SK-N-SH (cell line): ENCODE measurements around the gene CLEC3A. TPM values are rescaled to one million over a fixed set of nuclear protein-coding genes. Genes with fewer than 3 reads are reported as not detected.

Source experiments
- CTCF ChIA-PET: fragments of 300-600, 350-600 bp; formaldehyde crosslinking; extraction: SDS; loops from one replicate; lab custom pipeline; 2021; lab: Yijun Ruan, JAX
- POLR2A ChIA-PET: fragments of 350-600 bp; sonication (Branson Sonifier 250); formaldehyde crosslinking; extraction: SDS; loops from one replicate; lab custom pipeline; 2020; ENCODE audit warnings: antibody characterized with exemption, inconsistent platforms; lab: Yijun Ruan, JAX
- DNase-seq: peaks from one replicate; pipeline ENCODE4 v3.0.0; 2012
- H2AFZ ChIP-seq: fragments of 200-600 bp; sonication (generic); 2 replicates; pipeline ENCODE4 v1.8.1; 2016; ENCODE audit warnings: antibody characterized with exemption, mild to moderate bottlenecking, low read depth
- H3F3A ChIP-seq: fragments of 200-600 bp; sonication (generic); replicated peaks from 2 replicates; pipeline ENCODE3; 2016; ENCODE audit warnings: antibody characterized with exemption, mild to moderate bottlenecking; ENCODE audit not compliant: insufficient read depth
- H3K27ac ChIP-seq, 2 experiments: fragments of 200-500 bp in 1 of 2; fragments of 200-600 bp in 1 of 2; sonication (Bioruptor generic) in 1 of 2; sonication (generic), shearing (Covaris generic) in 1 of 2; 2 replicates each; pipeline versions ENCODE4 v1.5.1 to v1.6.1; 2014 to 2016; ENCODE audit warnings: low read depth in 2 of 2, inconsistent platforms in 1 of 2, low read length in 1 of 2, mild to moderate bottlenecking in 1 of 2, mixed read lengths in 1 of 2
- H3K27me3 ChIP-seq: fragments of 200-600 bp; sonication (generic), shearing (Covaris generic); 2 replicates; pipeline ENCODE4 v1.6.1; 2016; ENCODE audit warnings: mixed run types; ENCODE audit not compliant: insufficient read depth
- H3K36me3 ChIP-seq, 2 experiments: fragments of 200-500 bp in 1 of 2; fragments of 200-600 bp in 1 of 2; sonication (Bioruptor generic) in 1 of 2; sonication (generic) in 1 of 2; replicated peaks in 1 of 2; 2 replicates each; pipeline versions ENCODE3 to v1.5.1; 2014 to 2016; ENCODE audit warnings: low read length in 1 of 2, mild to moderate bottlenecking in 1 of 2; ENCODE audit not compliant: insufficient read depth in 2 of 2, control insufficient read depth in 1 of 2
- H3K4me1 ChIP-seq, 2 experiments: fragments of 200-500 bp in 1 of 2; fragments of 200-600 bp in 1 of 2; sonication (Bioruptor generic) in 1 of 2; sonication (generic), shearing (Covaris generic) in 1 of 2; 2 replicates each; pipeline versions ENCODE4 v1.5.1 to v1.6.1; 2014 to 2016; ENCODE audit warnings: low read depth in 1 of 2, low read length in 1 of 2, mixed run types in 1 of 2; ENCODE audit not compliant: insufficient read depth in 2 of 2, control insufficient read depth in 1 of 2
- H3K4me2 ChIP-seq: fragments of 200-600 bp; sonication (generic), shearing (Covaris generic); 2 replicates; pipeline ENCODE4 v1.6.1; 2017; ENCODE audit warnings: mixed run types
- H3K4me3 ChIP-seq, 2 experiments: fragments of 200-500 bp in 1 of 2; fragments of 200-600 bp in 1 of 2; sonication (Bioruptor generic) in 1 of 2; sonication (generic), shearing (Covaris generic) in 1 of 2; 2 replicates each; pipeline versions ENCODE4 v1.5.1 to v1.8.1; 2014 to 2016; ENCODE audit warnings: low read depth in 2 of 2, inconsistent platforms in 1 of 2, low read length in 1 of 2, mild to moderate bottlenecking in 1 of 2, mixed read lengths in 1 of 2, moderate library complexity in 1 of 2
- H3K79me2 ChIP-seq: fragments of 200-600 bp; sonication (generic); 2 replicates; pipeline ENCODE4 v1.8.1; 2017; ENCODE audit warnings: mild to moderate bottlenecking; ENCODE audit not compliant: insufficient read depth
- H3K9ac ChIP-seq: fragments of 200-600 bp; sonication (generic); 2 replicates; pipeline ENCODE4 v1.6.1; 2017; ENCODE audit warnings: mixed run types
- H3K9me2 ChIP-seq: fragments of 200-600 bp; sonication (generic); 2 replicates; pipeline ENCODE4 v1.6.1; 2017; ENCODE audit warnings: mixed run types
- H3K9me3 ChIP-seq: fragments of 200-600 bp; sonication (generic); 2 replicates; pipeline ENCODE4 v1.6.1; 2017; ENCODE audit warnings: mixed run types, mild to moderate bottlenecking, moderate library complexity
- H4K20me1 ChIP-seq: fragments of 200-600 bp; sonication (generic); 2 replicates; pipeline ENCODE4 v1.6.1; 2017; ENCODE audit warnings: mild to moderate bottlenecking, mixed run types; ENCODE audit not compliant: insufficient read depth
- ELF1 ChIP-seq: IDR thresholded peaks from 2 replicates; pipeline ENCODE4 v1.4.0; 2012
- EP300 ChIP-seq, 2 experiments: IDR thresholded peaks; 2 replicates each; pipeline versions ENCODE4 v1.4.0 to v1.6.1; 2012; ENCODE audit warnings: borderline replicate concordance in 1 of 2, low read depth in 1 of 2, low read length in 1 of 2
- EZH2phosphoT487 ChIP-seq: fragments of 200-600 bp; sonication (generic); IDR thresholded peaks from 2 replicates; pipeline ENCODE4 v1.6.1; 2017; ENCODE audit warnings: low read depth, mixed run types, mild to moderate bottlenecking, antibody characterized with exemption, moderate library complexity, borderline replicate concordance
- FOXM1 ChIP-seq: IDR thresholded peaks from 2 replicates; pipeline ENCODE4 v1.4.0; 2012; ENCODE audit warnings: low read depth, mild to moderate bottlenecking
- GABPA ChIP-seq: IDR thresholded peaks from 2 replicates; pipeline ENCODE4 v1.4.0; 2012; ENCODE audit warnings: low read depth, mild to moderate bottlenecking
- GATA2 ChIP-seq: sonication (generic); formaldehyde crosslinking; IDR thresholded peaks from 2 replicates; pipeline ENCODE4 v1.5.0; 2020; ENCODE audit warnings: mild to moderate bottlenecking, missing genetic modification reagents
- IRF3 ChIP-seq: fragments of 150-350 bp; IDR thresholded peaks from 2 replicates; pipeline ENCODE4 v1.6.1; 2016; ENCODE audit warnings: mild to moderate bottlenecking, low read depth, low read length
- JUND ChIP-seq: IDR thresholded peaks from 2 replicates; pipeline ENCODE4 v1.4.0; 2012
- MEF2A ChIP-seq: IDR thresholded peaks from 2 replicates; pipeline ENCODE4 v1.4.0; 2012; ENCODE audit warnings: low read depth, borderline replicate concordance
- MXI1 ChIP-seq: IDR thresholded peaks from 2 replicates; pipeline ENCODE4 v1.6.1; 2012; ENCODE audit warnings: mild to moderate bottlenecking, low read depth, low read length, improper control_type of control experiment
- RAD21 ChIP-seq: IDR thresholded peaks from 2 replicates; pipeline ENCODE4 v1.6.1; 2012; ENCODE audit warnings: mild to moderate bottlenecking, low read length
- REST ChIP-seq: IDR thresholded peaks from 2 replicates; pipeline ENCODE4 v1.6.1; 2012; ENCODE audit warnings: mild to moderate bottlenecking, low read depth, low read length, moderate library complexity
- RFX5 ChIP-seq: IDR thresholded peaks from 2 replicates; pipeline ENCODE4 v1.6.1; 2012; ENCODE audit warnings: mild to moderate bottlenecking, improper control_type of control experiment, low read length
- SIN3A ChIP-seq: IDR thresholded peaks from 2 replicates; pipeline ENCODE4 v1.6.1; 2012; ENCODE audit warnings: low read depth, mild to moderate bottlenecking, low read length, moderate library complexity, borderline replicate concordance
- SMC3 ChIP-seq: IDR thresholded peaks from 2 replicates; pipeline ENCODE4 v1.6.1; 2012; ENCODE audit warnings: low read depth, low read length, improper control_type of control experiment
- YY1 ChIP-seq: IDR thresholded peaks from 2 replicates; pipeline ENCODE4 v1.4.0; 2012; ENCODE audit warnings: low read depth, mild to moderate bottlenecking
- ZBTB33 ChIP-seq: IDR thresholded peaks from 2 replicates; pipeline ENCODE4 v1.4.0; 2012; ENCODE audit warnings: low read depth, borderline replicate concordance
- WGBS: methylation state at CpG from one replicate; pipeline ENCODE4 v1.1.6; 2017; ENCODE audit warnings: low lambda C conversion rate; 5-methylcytosine and 5-hydroxymethylcytosine counted together
- polyA plus RNA-seq, 3 experiments: library from polyadenylated mRNA; depleted of rRNA; stranded (reverse); fragments of >200 nt; gene quantifications; 2 replicates each; pipeline ENCODE4 v1.2.3, GENCODE V29; 2012
- TF ChIP-seq, protein P1 (sequence below): IDR thresholded peaks from 2 replicates; pipeline ENCODE4 v1.4.0; 2012; ENCODE audit warnings: low read depth
- TF ChIP-seq, protein P2 (sequence below): IDR thresholded peaks from 2 replicates; pipeline ENCODE4 v1.4.0; 2012; ENCODE audit warnings: low read depth, borderline replicate concordance
- TF ChIP-seq, protein P3 (sequence below): IDR thresholded peaks from 2 replicates; pipeline ENCODE4; 2012

The CLEC3A gene
- polyA plus RNA-seq, 1 of the 3 experiments (the other 2 are of a cell fraction), result 0.03 TPM

DNA sequence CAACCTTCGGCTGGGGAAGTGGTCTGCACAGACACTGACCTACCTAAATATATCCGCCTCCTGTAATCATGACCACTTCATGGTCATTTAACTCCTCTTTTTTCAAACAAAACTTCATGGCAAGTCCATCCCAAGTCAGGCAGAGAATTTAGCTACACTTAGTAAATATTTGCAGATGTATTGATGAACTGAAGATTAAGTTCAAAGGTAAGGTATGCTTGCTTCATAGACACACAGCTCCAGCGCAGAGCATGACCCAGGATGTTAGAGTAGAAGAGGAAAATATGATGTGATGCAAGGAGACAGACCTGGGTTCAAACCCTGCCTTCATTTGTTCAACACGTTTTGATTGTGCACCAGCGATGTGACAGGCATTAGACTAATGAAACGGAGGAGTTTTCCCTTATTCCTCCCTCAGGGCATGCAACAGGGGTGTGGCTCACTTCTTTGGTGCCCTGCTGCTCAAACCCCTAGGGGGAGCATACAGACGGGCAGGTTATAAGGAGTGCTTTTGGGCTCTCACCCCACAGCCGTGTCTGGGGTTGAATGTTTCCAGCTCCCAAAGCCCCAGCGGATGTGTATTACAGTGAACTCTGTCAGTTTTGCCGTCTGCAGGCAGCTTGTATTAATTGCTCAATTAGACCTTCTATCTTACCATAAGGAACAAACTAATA is 23.9 kb upstream of the CLEC3A start (continued):
- no peak for TF ChIP-seq IRF3

DNA sequence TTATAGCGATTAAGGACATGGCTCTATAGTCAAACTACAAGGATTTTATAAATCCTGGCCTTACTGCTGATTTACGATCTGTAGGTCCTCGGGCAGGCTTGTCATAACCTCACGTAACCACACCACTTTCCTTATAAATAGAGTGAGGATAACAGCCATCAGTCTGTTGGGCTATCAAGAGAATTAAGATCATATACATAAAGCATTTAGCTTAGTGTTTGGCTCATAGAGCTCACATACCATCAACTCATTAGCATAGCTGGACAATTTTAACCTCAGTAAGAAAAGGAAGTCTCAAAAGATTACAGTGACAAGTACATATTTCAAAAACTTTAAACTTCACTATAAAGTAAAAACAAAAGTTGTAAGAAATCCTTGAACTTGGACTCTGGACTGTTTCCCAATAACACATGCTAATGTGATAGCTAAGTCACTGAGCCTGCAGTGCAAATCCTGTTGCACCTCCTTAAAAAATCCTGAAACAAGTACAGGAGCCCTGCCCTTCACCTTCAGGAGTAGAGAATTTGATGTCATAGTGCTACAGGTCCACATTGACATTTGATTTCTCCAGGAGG is 20.8 kb upstream of the CLEC3A start:
- Histone ChIP-seq H3K4me2 (no peak overlapping the region), H3K27me3 (no peaks in the 10 kb centered on the region), H3K79me2 (no peaks in the 10 kb centered on the region), H3F3A (no peaks in the 10 kb centered on the region), H3K9me2 (no peaks in the 10 kb centered on the region), H3K4me3 (no peak overlapping the region), H3K36me3 (no peaks in the 10 kb centered on the region), H3K9me3 (no peaks in the 10 kb centered on the region; the same call in 1 of the 2 replicates), H3K9ac (no peak overlapping the region), H4K20me1 (no peaks in the 10 kb centered on the region), H3K4me1 (no peaks in the 10 kb centered on the region; a peak in 1 of 4 replicates), H3K27ac (no peak overlapping the region), H2AFZ (0 out of 2 replicates have a peak overlapping the region, but pooled peaks have one; percentile 42)
- ChIA-PET CTCF (interaction anchor here (0.6 to 4.0 kb wide), 8 partner anchors 8 to 765 kb away, joined by 3 to 28 read pairs (median 6); no protein-coding TSS in a partner anchor), POLR2A (no interaction called here)
- 67% methylated on average over 4 of the region's 4 CpGs for WGBS
- no peak for TF ChIP-seq ZBTB33
- no peak for TF ChIP-seq JUND
- TF ChIP-seq, protein P1, sequence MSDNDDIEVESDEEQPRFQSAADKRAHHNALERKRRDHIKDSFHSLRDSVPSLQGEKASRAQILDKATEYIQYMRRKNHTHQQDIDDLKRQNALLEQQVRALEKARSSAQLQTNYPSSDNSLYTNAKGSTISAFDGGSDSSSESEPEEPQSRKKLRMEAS, result no peak
- TF ChIP-seq EZH2phosphoT487, result no peak
- no peak for TF ChIP-seq EP300 (IDR thresholded peaks at IDR 0.05; ENCODE audit: borderline replicate concordance in 1 of 2, low read depth in 1 of 2, low read length in 1 of 2)
- TF ChIP-seq, protein P2, sequence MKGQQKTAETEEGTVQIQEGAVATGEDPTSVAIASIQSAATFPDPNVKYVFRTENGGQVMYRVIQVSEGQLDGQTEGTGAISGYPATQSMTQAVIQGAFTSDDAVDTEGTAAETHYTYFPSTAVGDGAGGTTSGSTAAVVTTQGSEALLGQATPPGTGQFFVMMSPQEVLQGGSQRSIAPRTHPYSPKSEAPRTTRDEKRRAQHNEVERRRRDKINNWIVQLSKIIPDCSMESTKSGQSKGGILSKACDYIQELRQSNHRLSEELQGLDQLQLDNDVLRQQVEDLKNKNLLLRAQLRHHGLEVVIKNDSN, result no peak
- TF ChIP-seq SMC3, result no peak
- no peak for TF ChIP-seq GABPA
- TF ChIP-seq REST, result no peak
- TF ChIP-seq MEF2A, result no peak
- TF ChIP-seq YY1, result no peak
- TF ChIP-seq, protein P3, sequence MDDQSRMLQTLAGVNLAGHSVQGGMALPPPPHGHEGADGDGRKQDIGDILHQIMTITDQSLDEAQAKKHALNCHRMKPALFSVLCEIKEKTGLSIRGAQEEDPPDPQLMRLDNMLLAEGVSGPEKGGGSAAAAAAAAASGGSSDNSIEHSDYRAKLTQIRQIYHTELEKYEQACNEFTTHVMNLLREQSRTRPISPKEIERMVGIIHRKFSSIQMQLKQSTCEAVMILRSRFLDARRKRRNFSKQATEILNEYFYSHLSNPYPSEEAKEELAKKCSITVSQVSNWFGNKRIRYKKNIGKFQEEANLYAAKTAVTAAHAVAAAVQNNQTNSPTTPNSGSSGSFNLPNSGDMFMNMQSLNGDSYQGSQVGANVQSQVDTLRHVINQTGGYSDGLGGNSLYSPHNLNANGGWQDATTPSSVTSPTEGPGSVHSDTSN, result no peak
- TF ChIP-seq MXI1, result no peak
- no peak for TF ChIP-seq RFX5
- TF ChIP-seq RAD21, result no peak
- no peak for TF ChIP-seq GATA2 (CRISPR knock-in tag)
- TF ChIP-seq ELF1, result no peak
- TF ChIP-seq FOXM1, result no peak
- TF ChIP-seq SIN3A, result no peak
- no peak for DNase-seq
